Stimulated activated CD8-positive, alpha-beta memory T cell treated with anti-CD3 and anti-CD28 coated beads, Interleukin-15, amount 100 ng/mL, for 1 hour (primary cell): Measurements from ENCODE around the gene BGLAP.

Source experiments
- DNase-seq: peaks from one replicate; pipeline ENCODE4 v3.0.0-alpha.2; 2020; ENCODE audit warnings: low read depth

The BGLAP gene

DNA sequence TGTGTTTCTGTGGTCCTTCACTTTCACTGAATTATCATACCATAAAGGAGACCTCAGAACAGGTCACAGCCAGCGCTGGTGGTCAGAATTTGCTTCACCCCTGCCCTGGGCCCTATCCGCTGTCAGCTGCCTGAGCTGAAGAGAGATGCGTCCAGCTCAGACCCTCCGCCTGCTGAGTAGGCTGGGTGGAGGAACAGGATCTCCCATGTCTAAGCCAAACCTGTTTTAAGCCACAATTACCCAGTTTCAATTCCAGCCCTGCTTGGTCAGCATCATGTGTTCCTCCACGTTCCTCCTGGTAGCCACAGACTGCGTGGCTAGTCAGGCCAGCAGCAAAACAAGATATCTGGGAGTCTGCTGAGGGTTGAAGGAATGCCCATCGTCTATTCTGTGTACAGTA is 13.5 kb upstream of the BGLAP start:
- DNase-seq = no peak

DNA sequence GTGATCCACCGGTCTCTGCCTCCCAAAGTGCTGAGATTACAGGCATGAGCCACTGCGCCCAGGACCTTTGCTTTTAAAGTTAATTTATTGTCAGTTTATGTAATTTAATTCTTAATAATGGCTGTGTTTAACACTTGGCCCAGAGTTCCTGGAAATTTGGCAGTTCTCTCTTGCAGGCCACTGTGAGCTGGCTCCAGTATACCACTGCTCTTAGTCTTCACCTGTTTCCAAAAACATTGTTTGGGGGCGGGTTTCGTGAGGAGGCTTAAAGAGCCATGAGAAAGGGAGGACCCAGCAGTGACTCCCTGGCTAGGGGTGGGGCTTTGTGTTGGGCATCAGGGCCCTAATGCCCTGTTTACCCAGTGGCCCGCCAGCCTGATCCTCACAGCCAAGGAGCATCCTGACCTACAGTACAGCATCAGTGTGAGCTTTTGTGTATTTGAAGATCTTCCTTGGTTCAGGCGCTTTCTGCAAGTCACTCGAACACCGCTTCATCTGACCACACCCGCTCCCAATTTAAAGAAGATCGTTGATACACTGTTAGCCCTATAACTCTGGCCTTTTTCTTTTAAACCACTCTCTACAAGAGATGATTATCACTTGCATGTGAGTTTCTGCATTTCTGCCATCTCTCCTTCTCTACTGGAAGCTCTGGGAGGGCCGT is 12.0 kb upstream of the BGLAP start:
- DNase-seq = no peak

DNA sequence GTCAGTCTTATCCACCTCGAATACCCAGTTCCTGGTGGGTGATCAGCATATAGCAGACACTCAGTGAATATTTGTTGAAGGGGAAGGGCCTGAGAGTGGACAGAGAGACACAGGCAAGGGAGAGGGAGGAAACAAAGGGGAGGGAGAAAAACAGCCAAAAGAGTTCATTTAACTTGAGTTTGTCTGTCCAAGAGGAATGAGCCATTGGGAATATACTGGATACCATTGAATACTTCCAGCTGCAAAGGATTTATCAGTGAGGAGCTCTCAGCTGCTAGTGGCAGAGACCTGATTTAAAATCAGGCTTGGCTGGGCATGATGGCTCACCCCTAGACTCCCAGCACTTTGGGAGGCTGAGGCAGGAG is 11.5 kb upstream of the BGLAP start:
- DNase-seq = no peak

DNA sequence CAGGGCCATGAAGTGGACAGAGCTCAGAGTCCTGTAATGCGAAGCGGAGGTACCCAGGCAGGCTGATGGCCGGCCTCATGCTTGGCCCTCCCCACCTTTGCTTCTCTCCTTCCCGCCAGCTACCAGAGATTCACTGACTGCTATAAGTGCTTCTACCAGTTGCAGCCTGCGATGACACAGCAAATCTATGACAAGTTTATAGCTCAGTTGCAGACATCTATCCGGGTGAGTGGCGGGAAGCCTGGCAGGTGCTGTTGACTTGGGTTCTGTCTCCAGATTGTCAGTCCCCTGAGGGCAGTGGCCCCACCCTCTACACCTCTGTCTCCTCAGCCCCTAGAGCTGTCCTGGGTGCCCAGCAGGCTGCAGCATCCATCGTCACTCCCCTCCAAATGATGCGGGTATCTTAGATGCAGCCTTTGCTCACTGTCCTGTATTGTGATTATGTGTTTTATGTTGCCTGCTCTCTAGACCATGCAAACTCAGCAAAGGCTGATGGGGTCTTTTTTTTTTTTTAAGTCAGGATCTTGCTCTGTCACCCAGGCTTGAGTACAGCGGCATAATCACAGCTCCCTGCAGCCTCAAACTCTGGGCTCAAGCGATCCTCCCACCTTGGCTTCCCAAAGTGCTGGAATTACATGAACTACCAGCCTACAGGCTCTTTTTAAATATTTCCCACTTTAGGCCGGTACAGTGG is 9.6 kb upstream of the BGLAP start:
- no peak for DNase-seq

DNA sequence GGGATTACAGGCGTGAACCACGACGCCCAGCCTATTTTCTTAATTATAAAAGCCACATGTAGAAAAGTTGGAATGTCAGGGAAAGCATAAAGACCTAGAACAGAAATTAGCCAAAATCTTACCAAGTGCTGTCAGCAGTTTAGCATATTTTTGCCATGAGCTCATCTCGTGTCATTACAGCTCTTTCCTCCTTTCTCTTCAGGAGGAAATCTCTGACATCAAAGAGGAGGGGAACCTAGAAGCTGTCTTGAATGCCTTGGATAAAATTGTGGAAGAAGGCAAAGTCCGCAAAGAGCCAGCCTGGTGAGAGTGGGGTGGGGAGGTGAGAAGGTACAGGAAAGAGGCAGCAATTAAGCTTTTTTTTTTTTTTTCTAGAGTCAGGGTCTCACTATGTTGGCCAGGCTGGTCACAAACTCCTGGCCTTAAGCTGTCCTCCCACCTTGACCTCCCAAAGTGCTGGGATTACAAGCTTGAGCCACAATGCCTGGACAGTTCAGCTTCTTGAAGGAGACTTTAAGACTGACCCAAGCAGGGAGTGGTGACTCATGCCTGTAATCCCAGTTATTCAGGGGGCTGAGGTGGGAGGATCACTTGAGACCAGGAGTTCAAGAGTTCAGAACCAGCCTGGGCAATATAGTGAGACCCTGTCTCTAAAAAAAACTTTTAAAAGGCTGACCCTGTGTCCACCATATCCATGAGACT is 8.4 kb upstream of the BGLAP start:
- no peak for DNase-seq

DNA sequence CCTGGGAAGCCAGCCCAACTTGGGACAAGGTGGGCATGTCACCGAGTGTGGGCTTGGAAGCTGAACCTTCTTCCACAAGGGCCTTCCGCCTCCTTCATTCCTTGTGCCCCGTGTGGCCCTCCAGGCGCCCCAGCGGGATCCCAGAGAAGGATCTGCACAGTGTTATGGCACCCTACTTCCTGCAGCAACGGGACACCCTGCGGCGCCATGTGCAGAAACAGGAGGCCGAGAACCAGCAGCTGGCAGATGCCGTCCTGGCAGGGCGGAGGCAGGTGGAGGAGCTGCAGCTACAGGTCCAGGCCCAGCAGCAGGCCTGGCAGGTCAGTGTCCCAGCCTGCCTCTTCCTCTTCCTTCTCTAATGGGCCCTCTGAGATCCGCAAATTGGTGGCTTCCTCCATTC is 5.8 kb upstream of the BGLAP start:
- DNase-seq = no peak

DNA sequence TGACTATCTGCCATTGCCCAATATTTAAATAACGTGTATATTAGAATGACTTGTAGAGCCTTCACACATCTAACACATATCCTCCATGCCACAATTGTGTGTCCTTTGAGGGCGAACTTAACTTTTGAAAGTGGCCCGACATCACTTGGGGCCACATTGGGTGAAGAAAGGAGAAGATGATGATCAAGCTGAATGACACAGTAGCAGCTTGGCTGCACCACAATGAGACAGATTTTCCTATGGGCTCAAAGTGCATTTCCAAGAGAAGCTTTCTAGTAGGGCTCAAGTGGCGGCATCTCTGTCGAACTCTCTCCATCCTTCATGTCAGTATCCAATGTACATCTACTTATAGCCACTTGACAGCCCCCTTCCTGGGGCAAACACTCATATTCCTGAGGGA is 3.7 kb upstream of the BGLAP start:
- DNase-seq = no peak

DNA sequence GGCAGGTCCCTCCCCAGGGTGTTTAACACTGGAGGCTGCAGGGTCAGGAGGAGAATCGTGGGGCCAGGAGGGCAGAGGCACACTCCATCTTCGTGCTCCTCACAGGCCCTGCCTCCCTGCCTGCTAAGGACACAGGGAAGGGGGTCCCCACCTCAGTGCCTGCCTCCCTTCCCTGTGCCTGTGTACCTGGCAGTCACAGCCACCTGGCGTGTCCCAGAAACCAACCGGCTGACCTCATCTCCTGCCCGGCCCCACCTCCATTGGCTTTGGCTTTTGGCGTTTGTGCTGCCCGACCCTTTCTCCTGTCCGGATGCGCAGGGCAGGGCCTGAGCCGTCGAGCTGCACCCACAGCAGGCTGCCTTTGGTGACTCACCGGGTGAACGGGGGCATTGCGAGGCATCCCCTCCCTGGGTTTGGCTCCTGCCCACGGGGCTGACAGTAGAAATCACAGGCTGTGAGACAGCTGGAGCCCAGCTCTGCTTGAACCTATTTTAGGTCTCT is 623 bp upstream of the BGLAP start:
- DNase-seq = no peak

DNA sequence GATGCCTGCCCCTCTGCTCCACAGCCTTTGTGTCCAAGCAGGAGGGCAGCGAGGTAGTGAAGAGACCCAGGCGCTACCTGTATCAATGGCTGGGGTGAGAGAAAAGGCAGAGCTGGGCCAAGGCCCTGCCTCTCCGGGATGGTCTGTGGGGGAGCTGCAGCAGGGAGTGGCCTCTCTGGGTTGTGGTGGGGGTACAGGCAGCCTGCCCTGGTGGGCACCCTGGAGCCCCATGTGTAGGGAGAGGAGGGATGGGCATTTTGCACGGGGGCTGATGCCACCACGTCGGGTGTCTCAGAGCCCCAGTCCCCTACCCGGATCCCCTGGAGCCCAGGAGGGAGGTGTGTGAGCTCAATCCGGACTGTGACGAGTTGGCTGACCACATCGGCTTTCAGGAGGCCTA is 754 bp downstream of the BGLAP start:
- DNase-seq = no peak

DNA sequence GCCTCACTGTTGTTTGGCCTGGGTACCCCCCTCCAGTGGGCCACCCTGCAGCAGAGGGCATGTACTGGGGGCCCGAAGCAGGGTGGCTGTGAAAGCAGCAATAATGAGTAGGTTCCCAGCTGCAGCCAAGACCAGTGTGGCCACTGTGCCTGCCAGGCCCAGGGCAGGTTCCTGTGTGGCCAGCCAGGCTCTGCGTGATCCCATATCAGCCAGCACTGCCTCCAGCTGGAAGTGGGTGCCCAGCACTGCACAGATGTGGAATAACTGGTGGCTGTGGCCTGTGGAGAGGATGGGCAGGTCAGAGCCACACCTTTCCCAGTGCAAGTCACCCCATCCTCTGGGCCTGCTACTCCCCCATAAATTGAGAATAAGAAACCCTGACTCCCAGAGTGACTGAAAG is 2.1 kb downstream of the BGLAP start:
- no peak for DNase-seq

DNA sequence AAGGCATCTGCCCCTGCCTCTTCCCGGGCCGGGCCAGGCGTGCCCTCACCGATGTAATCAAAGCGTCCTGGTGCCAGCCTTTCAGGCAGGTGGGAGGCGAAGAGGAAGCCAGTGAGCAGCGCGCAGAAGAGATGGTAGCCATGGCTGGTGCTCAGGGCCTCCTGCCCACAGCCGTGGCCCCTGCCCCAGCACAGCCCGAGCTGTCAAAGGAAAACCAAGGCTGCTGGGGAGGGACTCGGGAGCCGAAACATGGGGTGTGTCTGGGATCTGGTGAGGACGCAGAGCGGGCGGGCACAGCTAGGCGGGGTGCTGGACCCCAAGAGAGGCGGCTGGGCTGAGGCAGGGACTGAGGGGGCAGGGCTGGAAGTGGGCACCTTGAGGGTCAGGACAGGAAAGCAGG is 2.7 kb downstream of the BGLAP start:
- no peak for DNase-seq

DNA sequence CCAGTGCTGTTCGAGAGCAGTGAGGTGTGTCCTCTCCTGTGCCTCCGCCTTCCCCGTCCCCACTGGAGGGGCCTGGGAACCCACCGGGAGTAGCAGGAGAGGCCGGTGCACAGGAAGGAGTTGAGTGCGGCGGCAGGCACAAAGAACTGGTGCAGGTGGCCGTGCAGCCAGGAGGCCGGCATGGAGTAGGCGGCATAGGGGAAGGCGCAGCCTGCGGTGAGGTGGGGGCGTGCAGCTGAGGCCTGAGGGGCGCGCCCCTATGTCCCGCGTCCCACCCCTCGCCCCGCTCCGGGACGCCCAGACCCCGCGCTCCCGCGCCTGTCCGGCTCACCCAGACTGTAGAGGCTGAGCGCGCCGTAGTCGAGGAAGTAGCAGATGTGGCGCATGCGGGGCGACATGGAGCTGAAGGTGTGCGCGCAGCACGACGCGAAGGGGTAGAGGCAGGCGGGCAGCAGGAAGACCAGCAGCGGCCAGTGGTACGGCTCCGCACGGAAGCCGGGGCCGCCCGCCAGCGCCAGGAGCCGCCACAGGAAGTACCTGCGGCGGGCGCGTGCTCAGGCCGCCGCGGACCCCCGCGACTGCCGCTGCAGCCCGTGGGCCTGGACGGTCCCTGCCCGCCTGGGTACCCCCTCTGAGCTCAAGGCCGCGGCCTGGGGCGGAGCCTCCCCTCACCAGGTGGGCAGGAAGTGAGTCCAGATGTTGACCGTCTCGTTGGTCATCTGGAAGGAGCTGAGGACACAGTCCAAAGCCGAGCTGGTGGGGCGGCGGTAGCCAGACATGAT is 3.7 kb downstream of the BGLAP start:
- no peak for DNase-seq

DNA sequence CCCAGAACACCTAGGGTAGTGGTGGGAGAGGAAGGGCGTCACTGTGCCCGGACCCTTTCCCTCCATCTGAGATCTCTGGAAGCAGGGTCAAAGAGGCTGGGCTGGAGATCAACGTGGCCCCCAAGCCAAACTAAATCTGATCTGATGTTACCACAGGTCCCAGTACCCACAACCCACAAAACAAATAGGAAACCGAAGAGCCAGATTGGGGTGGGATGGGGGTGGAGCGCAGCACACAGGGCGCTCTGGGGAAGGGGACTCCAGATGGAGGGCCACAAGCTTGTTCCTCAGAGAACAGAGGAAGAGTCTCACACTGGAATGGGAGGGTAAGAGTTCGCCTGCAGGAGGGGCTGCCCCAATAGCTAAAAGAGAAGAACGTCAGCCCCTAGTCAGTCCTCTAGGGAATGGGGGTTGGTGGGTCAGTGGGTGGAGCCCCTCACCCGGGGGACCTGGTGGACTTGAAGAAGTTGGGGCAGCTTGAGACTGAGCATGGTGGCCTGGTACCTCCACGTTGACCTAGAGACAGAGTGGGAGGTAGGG is 4.3 kb downstream of the BGLAP start:
- DNase-seq = no peak

DNA sequence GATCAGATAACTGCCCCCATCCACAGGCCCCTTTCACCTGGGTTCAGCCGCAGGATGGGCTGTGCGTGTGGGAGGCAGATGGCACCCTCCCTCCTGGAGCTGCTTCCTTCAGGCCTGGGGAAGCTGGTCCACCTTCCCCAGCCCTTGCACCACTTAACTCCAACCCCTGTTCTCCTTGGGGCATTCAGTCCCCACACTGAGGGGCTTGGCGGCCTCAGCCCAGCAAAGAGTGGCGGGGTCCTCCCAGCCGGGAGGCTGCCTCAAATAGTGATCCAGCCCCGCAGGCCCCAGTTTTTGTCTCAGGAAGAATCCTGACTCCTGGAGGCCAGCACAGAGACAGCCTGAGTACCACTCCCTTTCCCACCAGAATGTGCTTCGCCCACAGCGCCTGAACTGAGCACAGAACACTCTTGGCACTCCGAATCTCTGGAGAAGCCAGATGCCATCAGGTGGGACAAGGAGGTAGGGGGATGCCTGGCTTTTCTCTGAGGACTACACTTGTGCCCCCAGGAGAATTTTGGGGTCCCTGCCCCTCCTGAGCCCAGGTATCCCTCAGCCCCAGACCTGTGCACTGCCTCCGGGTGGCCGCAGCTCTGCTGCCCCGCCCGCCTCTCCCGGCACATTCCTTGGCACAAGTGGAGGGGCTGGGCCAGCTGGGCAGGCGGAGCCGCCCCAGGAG is 4.9 kb downstream of the BGLAP start:
- DNase-seq = no peak

DNA sequence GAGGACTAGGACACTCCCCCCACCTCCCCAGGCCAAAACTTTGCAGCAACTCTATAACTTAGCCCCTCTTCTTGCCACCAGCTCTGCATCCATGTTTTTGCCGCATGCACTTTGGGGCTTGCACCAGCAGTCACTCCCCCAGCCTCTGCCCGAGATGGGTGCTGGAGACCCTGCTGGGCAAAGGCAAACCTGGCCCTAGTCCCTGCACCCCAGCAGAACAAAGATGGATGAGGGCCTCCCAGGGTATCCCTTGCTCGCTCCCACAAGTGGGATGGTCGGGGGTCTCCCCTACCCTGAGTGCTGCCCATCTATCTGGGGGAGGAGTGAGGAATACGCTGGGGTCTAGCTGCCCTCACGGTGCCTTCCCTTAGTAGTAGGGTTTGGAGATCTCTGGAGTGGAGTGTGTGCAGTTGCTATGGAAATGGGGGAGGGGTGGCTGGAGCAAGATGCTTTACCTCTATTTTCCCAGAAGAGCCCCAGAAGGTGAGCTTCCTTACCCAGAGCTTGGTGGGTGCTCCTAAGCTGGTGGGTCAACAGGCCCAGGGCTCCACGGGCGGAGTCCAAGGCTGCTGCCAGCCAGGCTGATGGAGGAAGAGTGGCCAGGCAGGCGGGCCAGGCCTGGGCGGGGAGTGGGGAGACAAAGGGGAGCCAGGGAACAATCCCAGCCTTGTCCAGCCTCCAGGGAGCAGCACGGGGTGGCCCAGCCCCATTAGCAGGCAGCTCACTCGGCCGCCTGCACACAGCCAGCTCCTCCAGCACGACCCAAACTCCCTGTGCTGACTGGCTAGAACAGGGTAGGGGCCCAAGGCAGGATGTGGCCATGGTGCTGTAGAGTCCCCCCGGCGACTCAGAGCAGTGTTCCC is 5.7 kb downstream of the BGLAP start, which contains the start of gene PAQR6:
Gene PAQR6, minus strand, starts transcription at position 597 of the 863 bp plus-strand sequence. CDS start 1,325 bp downstream, outside the sequence.
- DNase-seq = no peak

DNA sequence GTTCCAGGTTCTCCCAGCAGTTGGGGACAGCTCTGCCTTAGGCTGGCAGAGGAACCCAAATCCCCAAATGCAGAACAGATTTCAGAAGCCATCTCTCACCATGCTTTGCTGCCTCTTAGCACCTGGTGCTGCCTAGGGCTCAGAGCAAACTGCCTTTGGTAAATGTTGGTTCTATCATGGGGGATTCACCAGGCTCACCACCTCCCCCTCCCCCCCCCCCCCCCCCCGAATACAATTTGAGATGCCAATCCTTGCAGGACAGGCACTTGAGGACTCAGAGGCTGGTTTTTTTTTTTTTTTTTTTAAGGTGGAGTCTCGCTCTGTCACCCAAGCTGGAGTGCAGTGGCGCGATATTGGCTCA is 6.3 kb downstream of the BGLAP start:
- DNase-seq = no peak

DNA sequence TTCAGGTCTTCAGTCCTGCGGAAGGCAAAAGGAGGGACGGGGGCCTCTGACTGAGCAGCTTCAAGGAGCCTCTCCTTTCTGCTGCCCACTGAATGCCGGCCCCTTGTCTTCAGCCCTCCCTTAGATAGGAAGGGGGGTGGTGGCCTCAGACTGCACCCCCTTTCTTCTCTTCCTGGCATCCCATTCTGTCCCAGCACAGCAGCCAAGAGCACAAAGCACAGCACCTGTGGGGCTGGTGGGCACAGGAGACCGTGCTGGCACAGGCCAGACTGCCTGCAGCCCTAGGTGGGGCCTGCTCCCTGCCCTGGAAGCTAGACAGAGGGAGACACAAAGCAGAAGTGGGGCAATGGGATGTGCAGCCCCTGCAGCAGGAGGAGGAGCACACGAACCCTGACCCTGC is 7.6 kb downstream of the BGLAP start:
- no peak for DNase-seq

DNA sequence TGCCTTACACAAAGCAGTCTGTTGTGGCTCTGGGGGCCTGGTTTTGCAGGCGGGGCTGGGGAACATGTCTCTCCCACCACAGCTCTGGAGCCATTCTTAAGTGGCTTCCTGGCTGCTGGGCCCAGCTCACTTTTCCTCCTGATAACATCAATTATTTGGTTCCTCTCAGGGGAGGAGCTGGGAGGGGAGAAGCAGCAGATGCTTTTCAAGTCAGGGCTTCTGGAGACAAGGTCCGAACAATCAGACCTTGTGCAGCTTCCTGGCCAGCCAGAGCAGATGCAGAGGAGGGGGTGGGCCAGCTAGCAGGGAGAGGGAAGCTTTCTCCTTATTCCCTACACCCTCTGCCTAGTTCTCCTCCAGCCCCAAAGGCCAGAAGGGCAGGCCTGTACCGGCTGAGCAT is 9.5 kb downstream of the BGLAP start:
- DNase-seq = no peak

DNA sequence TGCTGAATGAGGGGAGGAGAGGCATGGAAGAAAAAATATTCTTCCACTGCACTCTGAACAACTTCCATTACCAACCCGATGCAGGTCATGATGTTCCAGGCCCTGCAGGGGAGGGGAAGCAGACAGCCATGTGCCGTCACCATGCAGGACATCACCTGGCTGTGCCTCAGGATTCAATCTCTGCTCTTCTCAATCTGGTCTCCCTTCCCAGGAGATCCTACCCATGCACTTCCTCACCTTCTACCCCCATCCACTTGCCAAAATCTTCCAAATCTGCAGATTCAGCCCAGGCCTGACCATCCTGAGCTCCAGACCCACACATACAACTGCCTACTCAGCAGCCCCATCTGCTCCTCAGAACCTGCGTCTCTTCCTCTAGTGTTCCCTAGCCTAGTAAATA is 11.7 kb downstream of the BGLAP start:
- no peak for DNase-seq

DNA sequence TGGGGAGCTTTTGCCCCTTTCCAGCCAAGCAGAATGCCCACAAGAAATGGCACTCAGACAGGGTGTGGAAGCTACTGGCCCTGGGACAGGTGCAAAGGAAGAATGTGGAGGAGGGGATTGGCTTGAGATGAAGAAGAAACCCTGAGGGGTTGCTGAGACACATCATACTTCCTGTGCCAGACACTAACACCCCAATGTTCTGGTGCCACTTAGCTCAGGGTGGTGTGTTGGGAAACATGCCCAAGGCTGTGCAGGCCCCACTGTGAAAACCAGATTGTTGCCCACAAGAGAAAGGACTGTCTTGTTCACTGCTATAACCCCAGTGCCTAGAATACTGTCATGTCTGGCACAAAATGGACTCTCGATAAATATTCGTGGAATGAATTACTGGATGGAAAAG is 15.7 kb downstream of the BGLAP start:
- DNase-seq = no peak

DNA sequence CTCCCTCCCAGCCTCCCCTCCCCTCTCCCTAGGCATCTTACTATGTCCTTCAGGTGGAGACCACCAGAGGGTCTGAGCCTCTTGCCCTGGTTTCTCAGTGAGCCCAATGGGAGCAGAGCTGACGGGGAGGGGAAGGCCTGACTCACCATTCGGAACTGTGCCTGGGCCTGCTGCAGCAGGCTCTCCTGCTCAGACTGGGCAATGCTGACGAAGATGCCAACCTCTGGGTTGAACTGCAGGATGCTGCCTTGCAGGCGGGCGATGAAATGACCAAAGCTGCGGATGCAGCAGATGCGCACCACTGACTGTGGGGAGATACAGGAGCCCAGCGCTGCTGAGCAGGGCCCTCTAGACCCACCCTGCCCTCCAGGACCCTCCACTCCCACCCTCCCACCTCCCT is 16.9 kb downstream of the BGLAP start:
- no peak for DNase-seq
